A673 (cell line): Measurements from ENCODE around the gene C4BPA.

Source experiments
- EZH2 ChIP-seq: fragments of 200-600 bp; sonication (generic); IDR thresholded peaks from 2 replicates; pipeline ENCODE4 v1.6.1; 2017; ENCODE audit warnings: borderline replicate concordance, low read depth, mild to moderate bottlenecking, mixed read lengths, antibody characterized with exemption, low read length; ENCODE audit not compliant: poor library complexity, severe bottlenecking
- TF ChIP-seq, protein P1 (sequence below): fragments of 300-800, 200-600 bp; sonication (generic); conservative IDR thresholded peaks from 2 replicates; pipeline ENCODE4 v1.5.1; 2017; ENCODE audit warnings: low read depth, mild to moderate bottlenecking, antibody characterized with exemption, low read length, moderate library complexity, mixed read lengths

GRCh38 chr1:207191061-207191460, 87.0 kb downstream of the C4BPA start:
- TF ChIP-seq, protein P1, sequence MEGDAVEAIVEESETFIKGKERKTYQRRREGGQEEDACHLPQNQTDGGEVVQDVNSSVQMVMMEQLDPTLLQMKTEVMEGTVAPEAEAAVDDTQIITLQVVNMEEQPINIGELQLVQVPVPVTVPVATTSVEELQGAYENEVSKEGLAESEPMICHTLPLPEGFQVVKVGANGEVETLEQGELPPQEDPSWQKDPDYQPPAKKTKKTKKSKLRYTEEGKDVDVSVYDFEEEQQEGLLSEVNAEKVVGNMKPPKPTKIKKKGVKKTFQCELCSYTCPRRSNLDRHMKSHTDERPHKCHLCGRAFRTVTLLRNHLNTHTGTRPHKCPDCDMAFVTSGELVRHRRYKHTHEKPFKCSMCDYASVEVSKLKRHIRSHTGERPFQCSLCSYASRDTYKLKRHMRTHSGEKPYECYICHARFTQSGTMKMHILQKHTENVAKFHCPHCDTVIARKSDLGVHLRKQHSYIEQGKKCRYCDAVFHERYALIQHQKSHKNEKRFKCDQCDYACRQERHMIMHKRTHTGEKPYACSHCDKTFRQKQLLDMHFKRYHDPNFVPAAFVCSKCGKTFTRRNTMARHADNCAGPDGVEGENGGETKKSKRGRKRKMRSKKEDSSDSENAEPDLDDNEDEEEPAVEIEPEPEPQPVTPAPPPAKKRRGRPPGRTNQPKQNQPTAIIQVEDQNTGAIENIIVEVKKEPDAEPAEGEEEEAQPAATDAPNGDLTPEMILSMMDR: no peak
- TF ChIP-seq EZH2: no peak
